ENCODE measurements around the gene CEP162.
"Not testable (repeated sequence)": the region's sequence is repeated elsewhere in the genome, so short reads cannot be mapped to it uniquely, and the experiment has no call there.

CEP162 gene

DNA sequence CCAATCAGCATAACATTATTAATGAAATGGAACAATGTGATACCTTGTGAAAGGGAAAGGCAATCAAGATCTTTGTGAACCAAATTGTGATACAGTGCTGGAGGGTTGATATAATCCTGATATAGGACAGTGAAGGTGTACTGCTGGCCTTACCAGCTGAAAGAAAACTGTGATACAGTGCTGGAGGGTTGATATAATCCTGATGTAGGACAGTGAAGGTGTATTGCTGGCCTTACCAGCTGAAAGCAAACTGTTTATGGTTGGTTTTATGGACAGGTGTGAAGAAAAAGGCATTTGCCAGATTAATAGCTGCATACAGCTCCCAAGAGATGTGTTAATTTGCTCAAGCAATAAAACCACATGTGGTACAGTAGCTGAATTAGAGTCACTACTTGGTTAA, 119.9 kb downstream of the CEP162 start:
- Histone ChIP-seq H4K20me1 (ENCODE audit: control insufficient read depth, insufficient read depth, low read depth, low read length) (no peaks in the 10 kb centered on the region), H3K9me2 (replicated peaks; ENCODE audit: control insufficient read depth, low read length) (no peaks in the 10 kb centered on the region), H3K36me3 (ENCODE audit: control insufficient read depth, low read length) (no peaks in the 10 kb centered on the region), H3K4me1 (ENCODE audit: control insufficient read depth, low read length) (no peaks in the 10 kb centered on the region), H3K4me2 (ENCODE audit: low read length) (no peak overlapping the region), H3K27me3 (ENCODE audit: control insufficient read depth, low read length) (no peaks in the 10 kb centered on the region), H3F3A (ENCODE audit: control insufficient read depth, insufficient read depth) (no peaks in the 10 kb centered on the region), H3K4me3 (ENCODE audit: low read length) (no peak overlapping the region), H3K79me2 (ENCODE audit: control insufficient read depth, low read length) (no peaks in the 10 kb centered on the region), H3K9me3 (ENCODE audit: control insufficient read depth, insufficient read depth, low read length) (no peaks in the 10 kb centered on the region), H3K27ac (ENCODE audit: low read depth, low read length) (no peak overlapping the region)
- TF ChIP-seq, protein P1, sequence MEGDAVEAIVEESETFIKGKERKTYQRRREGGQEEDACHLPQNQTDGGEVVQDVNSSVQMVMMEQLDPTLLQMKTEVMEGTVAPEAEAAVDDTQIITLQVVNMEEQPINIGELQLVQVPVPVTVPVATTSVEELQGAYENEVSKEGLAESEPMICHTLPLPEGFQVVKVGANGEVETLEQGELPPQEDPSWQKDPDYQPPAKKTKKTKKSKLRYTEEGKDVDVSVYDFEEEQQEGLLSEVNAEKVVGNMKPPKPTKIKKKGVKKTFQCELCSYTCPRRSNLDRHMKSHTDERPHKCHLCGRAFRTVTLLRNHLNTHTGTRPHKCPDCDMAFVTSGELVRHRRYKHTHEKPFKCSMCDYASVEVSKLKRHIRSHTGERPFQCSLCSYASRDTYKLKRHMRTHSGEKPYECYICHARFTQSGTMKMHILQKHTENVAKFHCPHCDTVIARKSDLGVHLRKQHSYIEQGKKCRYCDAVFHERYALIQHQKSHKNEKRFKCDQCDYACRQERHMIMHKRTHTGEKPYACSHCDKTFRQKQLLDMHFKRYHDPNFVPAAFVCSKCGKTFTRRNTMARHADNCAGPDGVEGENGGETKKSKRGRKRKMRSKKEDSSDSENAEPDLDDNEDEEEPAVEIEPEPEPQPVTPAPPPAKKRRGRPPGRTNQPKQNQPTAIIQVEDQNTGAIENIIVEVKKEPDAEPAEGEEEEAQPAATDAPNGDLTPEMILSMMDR (IDR thresholded peaks at IDR 0.05; ENCODE audit: low read depth, low read length, poor library complexity, severe bottlenecking): no peak
- TF ChIP-seq EZH2phosphoT487 (IDR thresholded peaks at IDR 0.05; ENCODE audit: borderline replicate concordance, low read length): no peak

DNA sequence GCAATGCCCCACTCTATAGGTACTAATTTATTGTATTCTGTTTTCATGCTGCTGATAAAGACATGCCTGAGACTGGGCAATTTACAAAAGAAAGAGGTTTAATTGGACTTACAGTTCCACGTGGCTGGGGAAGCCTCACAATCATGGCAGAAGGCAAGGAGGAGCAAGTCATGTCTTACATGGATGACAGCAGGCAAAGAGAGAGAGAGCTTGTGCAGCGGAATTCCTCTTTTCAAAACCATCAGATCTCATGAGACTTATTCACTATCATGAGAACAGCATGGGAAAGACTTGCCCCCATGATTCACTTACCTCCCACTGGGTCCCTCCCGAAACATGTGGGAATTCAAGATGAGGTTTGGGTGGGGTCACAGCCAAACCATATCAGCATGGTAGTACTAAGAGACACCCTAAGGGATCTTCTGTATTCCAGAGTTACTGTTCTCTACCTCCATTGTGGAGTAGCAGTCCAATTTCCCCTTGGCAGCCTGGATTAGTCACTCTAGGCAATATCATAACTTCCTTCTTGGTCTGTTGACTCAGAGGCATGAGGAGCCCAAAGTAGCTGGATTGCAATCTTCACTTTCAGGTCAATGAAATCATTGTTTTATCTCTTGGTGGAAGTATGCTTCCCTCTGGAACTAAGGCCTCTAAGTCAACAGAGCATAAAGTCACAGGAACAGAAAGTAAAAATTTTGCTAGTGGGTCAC, 122.1 kb downstream of the CEP162 start:
- H4K20me1 ChIP-seq (ENCODE audit: control insufficient read depth, insufficient read depth, low read depth, low read length); H3K27me3 ChIP-seq (ENCODE audit: control insufficient read depth, low read length); H3K9me3 ChIP-seq (ENCODE audit: control insufficient read depth, insufficient read depth, low read length); H3F3A ChIP-seq (ENCODE audit: control insufficient read depth, insufficient read depth); H3K9me2 ChIP-seq (replicated peaks; ENCODE audit: control insufficient read depth, low read length); H3K4me1 ChIP-seq (ENCODE audit: control insufficient read depth, low read length); H3K79me2 ChIP-seq (ENCODE audit: control insufficient read depth, low read length); H3K4me2 ChIP-seq (ENCODE audit: low read length); H3K36me3 ChIP-seq (ENCODE audit: control insufficient read depth, low read length); H3K27ac ChIP-seq (ENCODE audit: low read depth, low read length); H3K4me3 ChIP-seq (ENCODE audit: low read length): not testable (repeated sequence)

DNA sequence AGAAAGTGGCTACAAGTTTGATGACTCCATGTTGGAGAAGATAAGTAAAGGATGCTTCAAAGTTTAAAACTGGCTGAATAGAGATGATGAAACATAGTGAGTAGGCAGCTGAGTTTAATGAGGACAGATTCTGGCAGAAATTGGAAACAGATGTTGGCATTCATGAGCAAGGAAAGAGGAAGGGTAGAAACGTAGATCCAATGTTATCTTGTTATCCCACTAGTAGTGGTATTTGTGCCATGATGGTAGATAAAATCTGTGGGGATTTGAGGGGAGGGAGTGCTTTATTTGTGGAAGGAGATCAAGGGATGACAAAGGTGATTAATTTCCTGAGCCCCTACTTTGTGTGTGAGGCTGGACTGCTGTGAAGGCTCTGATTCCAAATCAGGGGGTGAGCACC, 124.4 kb downstream of the CEP162 start:
- H3F3A ChIP-seq (ENCODE audit: control insufficient read depth, insufficient read depth): no peaks in the 10 kb centered on the region
- H3K79me2 ChIP-seq (ENCODE audit: control insufficient read depth, low read length): no peaks in the 10 kb centered on the region
- H3K4me3 ChIP-seq (ENCODE audit: low read length): no peak overlapping the region
- no peaks in the 10 kb centered on the region for H3K9me3 ChIP-seq (ENCODE audit: control insufficient read depth, insufficient read depth, low read length)
- no peaks in the 10 kb centered on the region for H3K4me1 ChIP-seq (ENCODE audit: control insufficient read depth, low read length)
- H3K27ac ChIP-seq (ENCODE audit: low read depth, low read length): no peak overlapping the region
- no peaks in the 10 kb centered on the region for H4K20me1 ChIP-seq (ENCODE audit: control insufficient read depth, insufficient read depth, low read depth, low read length)
- H3K36me3 ChIP-seq (ENCODE audit: control insufficient read depth, low read length): no peaks in the 10 kb centered on the region
- TF ChIP-seq EZH2phosphoT487 (IDR thresholded peaks at IDR 0.05; ENCODE audit: borderline replicate concordance, low read length): no peak
- TF ChIP-seq, protein P1 (IDR thresholded peaks at IDR 0.05; ENCODE audit: low read depth, low read length, poor library complexity, severe bottlenecking): no peak
- H3K27me3 ChIP-seq (ENCODE audit: control insufficient read depth, low read length): no peaks in the 10 kb centered on the region
- no peaks in the 10 kb centered on the region for H3K9me2 ChIP-seq (replicated peaks; ENCODE audit: control insufficient read depth, low read length)
- no peak overlapping the region for H3K4me2 ChIP-seq (ENCODE audit: low read length)

DNA sequence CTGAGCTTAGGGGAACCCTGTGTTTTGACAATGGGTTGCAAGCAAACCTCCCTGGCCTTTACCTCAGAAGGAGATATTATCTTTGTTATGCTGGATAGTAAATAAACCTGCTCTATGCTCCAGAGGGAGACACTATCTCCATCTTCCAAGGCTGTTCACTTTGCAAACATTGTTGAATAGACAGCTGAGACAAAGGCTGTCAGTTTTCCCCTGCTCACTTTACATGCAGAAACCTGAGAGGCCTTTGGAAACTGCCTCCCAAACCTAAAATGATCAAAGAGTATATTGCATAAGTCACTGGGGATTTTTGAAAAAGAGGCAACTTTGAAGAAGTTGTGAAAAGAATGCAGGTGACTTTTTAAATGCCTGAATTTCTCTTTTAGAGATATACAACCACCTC, 132.3 kb downstream of the CEP162 start:
- no peaks in the 10 kb centered on the region for H3K9me2 ChIP-seq (replicated peaks; ENCODE audit: control insufficient read depth, low read length)
- H4K20me1 ChIP-seq (ENCODE audit: control insufficient read depth, insufficient read depth, low read depth, low read length): no peaks in the 10 kb centered on the region
- no peaks in the 10 kb centered on the region for H3K79me2 ChIP-seq (ENCODE audit: control insufficient read depth, low read length)
- TF ChIP-seq, protein P1 (IDR thresholded peaks at IDR 0.05; ENCODE audit: low read depth, low read length, poor library complexity, severe bottlenecking): no peak
- no peak for TF ChIP-seq EZH2phosphoT487 (IDR thresholded peaks at IDR 0.05; ENCODE audit: borderline replicate concordance, low read length)
- no peak overlapping the region for H3K4me3 ChIP-seq (ENCODE audit: low read length)
- no peaks in the 10 kb centered on the region for H3K27me3 ChIP-seq (ENCODE audit: control insufficient read depth, low read length)
- H3K36me3 ChIP-seq (ENCODE audit: control insufficient read depth, low read length): no peaks in the 10 kb centered on the region
- no peaks in the 10 kb centered on the region for H3K9me3 ChIP-seq (ENCODE audit: control insufficient read depth, insufficient read depth, low read length)
- H3K4me1 ChIP-seq (ENCODE audit: control insufficient read depth, low read length): peaks cover 13% of the 10 kb centered on the region
- H3K4me2 ChIP-seq (ENCODE audit: low read length): no peak overlapping the region
- no peaks in the 10 kb centered on the region for H3F3A ChIP-seq (ENCODE audit: control insufficient read depth, insufficient read depth)
- H3K27ac ChIP-seq (ENCODE audit: low read depth, low read length): no peak overlapping the region
